Measurements from ENCODE around the gene RUFY3. TPM values are rescaled to one million over a fixed set of nuclear protein-coding genes. Genes with fewer than 3 reads are reported as not detected.
"Not testable (repeated sequence)": the region's sequence is repeated elsewhere in the genome, so short reads cannot be mapped to it uniquely, and the experiment has no call there.

RUFY3 gene
- total and polyA plus RNA-seq, 3 donors from 2014 or later: 84.7 to 247 (median 220) TPM

DNA sequence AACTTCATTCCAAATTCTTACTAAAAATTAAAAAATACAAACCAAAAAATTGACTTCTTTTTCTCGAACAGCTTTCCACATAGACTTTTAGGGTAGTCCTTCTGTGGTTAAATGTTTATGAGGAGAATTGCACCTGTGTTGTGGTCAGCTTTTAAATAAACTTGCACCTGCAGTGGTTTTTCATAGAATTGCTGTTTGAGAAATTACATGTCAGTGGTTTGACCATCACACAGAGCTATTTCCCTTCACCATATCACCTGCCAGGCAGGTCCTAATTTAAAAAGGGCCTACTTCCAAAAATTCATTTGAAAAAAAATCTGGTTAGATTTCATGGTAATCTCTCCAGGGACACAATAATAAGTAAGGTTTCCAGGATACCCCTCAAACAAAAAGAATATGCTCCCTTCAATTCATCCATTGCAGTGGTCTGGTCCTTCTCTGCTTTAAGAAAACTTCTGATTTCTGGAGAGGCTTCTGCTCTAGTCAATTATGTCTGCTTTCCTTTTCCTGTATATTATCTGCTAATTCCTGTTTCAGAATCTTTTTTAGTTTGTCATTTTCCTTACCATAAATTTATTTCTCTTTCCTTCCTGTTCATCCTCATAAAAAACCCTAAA, 43.3 kb upstream of the RUFY3 start:
- no peaks in the 10 kb centered on the region for H3K9me3 ChIP-seq
- H3K27me3 ChIP-seq: no peaks in the 10 kb centered on the region
- intact Hi-C loops (cut with DNase I; ENCODE audit: low total_unique reads): no loop called here
- H3K4me1 ChIP-seq: no peaks in the 10 kb centered on the region
- DNase-seq: no peak
- WGBS, 2 donors: 82 to 92% methylated on average over 1 of the region's 1 CpG
- H3K36me3 ChIP-seq (ENCODE audit: low read depth, missing control alignments): no peaks in the 10 kb centered on the region
- TF ChIP-seq POLR2A (IDR thresholded peaks at IDR 0.05): no peak
- TF ChIP-seq, protein P1, sequence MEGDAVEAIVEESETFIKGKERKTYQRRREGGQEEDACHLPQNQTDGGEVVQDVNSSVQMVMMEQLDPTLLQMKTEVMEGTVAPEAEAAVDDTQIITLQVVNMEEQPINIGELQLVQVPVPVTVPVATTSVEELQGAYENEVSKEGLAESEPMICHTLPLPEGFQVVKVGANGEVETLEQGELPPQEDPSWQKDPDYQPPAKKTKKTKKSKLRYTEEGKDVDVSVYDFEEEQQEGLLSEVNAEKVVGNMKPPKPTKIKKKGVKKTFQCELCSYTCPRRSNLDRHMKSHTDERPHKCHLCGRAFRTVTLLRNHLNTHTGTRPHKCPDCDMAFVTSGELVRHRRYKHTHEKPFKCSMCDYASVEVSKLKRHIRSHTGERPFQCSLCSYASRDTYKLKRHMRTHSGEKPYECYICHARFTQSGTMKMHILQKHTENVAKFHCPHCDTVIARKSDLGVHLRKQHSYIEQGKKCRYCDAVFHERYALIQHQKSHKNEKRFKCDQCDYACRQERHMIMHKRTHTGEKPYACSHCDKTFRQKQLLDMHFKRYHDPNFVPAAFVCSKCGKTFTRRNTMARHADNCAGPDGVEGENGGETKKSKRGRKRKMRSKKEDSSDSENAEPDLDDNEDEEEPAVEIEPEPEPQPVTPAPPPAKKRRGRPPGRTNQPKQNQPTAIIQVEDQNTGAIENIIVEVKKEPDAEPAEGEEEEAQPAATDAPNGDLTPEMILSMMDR (IDR thresholded peaks at IDR 0.05): no peak
- H3K27ac ChIP-seq: no peak overlapping the region
- H3K4me3 ChIP-seq: no peak overlapping the region

DNA sequence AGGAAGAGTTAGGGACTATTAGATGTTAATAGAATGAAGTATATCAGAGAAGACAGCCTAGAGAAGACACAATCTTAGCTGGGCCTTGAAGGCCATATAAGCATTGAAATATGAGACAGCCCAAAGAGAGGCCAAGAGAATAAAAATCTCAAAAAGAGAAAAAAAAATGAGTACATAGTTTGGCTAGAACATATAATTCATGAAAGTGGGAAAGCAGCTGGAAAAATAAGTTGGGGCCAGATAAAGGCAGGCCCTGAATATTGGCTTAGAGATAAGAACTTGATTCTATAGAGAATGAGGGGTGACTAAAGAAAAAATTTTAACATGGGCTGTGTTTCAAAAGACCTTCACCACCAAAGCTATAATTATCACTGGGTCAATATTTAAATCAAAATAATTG, 40.8 kb upstream of the RUFY3 start:
- Histone ChIP-seq H3K4me3 (no peak overlapping the region), H3K36me3 (ENCODE audit: low read depth, missing control alignments) (no peaks in the 10 kb centered on the region), H3K4me1 (no peaks in the 10 kb centered on the region), H3K9me3 (no peaks in the 10 kb centered on the region), H3K27me3 (no peaks in the 10 kb centered on the region), H3K27ac (no peak overlapping the region)
- intact Hi-C loops (cut with DNase I; ENCODE audit: low total_unique reads): no loop called here
- TF ChIP-seq, protein P1 (IDR thresholded peaks at IDR 0.05): no peak
- TF ChIP-seq POLR2A (IDR thresholded peaks at IDR 0.05): no peak
- DNase-seq: no peak

DNA sequence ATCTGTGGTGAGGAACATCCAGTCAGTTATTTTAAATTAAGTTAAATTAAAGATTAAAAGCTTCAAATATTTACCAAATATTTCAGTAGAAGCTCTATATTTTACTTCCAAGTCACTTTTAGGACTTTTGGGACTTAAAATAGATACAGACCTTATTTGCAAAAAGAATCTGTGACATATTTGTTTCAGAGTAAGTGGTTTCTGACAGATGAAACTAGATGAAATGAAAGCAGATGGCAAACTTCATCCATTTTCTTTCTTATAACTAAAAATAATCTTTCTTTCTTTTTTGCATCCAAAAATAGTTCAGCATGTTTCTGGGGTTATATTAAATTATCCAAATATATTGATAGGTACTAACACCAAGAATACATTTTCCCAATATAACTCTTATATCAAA, 40.1 kb upstream of the RUFY3 start:
- H3K27me3 ChIP-seq: no peaks in the 10 kb centered on the region
- TF ChIP-seq, protein P1 (IDR thresholded peaks at IDR 0.05): no peak
- TF ChIP-seq POLR2A (IDR thresholded peaks at IDR 0.05): no peak

DNA sequence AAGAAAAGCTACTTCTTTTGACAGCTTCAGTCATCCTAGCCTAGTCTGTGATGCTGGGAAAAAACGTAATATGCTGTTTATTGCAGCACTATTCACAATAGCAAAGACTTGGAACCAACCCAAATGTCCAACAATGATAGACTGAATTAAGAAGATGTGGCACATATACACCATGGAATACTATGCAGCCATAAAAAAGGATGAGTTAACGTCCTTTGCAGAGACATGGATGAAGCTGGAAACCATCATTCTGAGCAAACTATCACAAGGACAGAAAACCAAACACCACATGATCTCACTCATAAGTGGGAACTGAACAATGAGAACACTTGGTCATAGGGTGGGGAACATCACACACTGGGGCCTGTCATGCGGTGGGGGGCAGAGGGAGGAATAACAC, 39.6 kb upstream of the RUFY3 start:
- H3K9me3 ChIP-seq; DNase-seq; intact Hi-C loops (cut with DNase I; ENCODE audit: low total_unique reads); H3K27ac ChIP-seq; H3K4me1 ChIP-seq; H3K4me3 ChIP-seq; H3K27me3 ChIP-seq; H3K36me3 ChIP-seq (ENCODE audit: low read depth, missing control alignments): not testable (repeated sequence)
- WGBS, 2 donors: 85 to 88% methylated on average over 3 of the region's 3 CpGs

More for the DNA sequence above, 40.1 kb upstream of the RUFY3 start:
- Histone ChIP-seq H3K27ac (no peak overlapping the region), H3K36me3 (ENCODE audit: low read depth, missing control alignments) (no peaks in the 10 kb centered on the region), H3K9me3 (no peaks in the 10 kb centered on the region), H3K4me3 (no peak overlapping the region), H3K4me1 (no peaks in the 10 kb centered on the region)
- no peak for DNase-seq
- intact Hi-C loops (cut with DNase I; ENCODE audit: low total_unique reads): no loop called here

DNA sequence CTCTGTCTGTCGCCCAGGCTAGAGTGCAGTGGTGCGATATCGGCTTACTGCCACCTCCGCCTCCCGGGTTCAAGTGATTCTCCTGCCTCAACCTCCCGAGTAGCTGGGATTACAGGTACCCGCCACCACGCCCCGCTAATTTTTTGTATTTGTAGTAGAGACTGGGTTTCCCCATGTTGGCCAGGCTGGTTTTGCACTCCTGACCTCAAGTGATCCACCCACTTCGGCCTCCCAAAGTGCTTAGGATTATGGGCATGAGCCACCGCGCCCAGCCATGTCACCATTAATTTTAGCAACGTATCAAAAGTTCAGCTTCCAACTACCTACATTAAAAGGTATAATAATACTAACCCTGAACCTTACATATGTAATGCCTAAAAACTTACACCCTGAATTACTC, 34.4 kb upstream of the RUFY3 start:
- Histone ChIP-seq H3K9me3 (no peaks in the 10 kb centered on the region), H3K4me3 (peak overlapping the region; percentile 93 to 99), H3K27ac (peak overlapping the region; percentile 94 to 96), H3K4me1 (peaks cover 11% of the 10 kb centered on the region), H3K27me3 (no peaks in the 10 kb centered on the region), H3K36me3 (ENCODE audit: low read depth, missing control alignments) (no peaks in the 10 kb centered on the region)
- WGBS, 2 donors: 38 to 50% methylated on average over 13 of the region's 13 CpGs
- DNase-seq: peak; percentile 33
- intact Hi-C loops (cut with DNase I; ENCODE audit: low total_unique reads): no loop called here
- TF ChIP-seq, protein P1 (IDR thresholded peaks at IDR 0.05): no peak
- TF ChIP-seq POLR2A (IDR thresholded peaks at IDR 0.05): no peak

Data from testis (tissue), 3 donors.